Measurements from ENCODE around the gene RHD. TPM values are rescaled to one million over a fixed set of nuclear protein-coding genes. Genes with fewer than 3 reads are reported as not detected.

The RHD gene
- total and polyA plus RNA-seq, 10 of the 15 experiments (the other 5 are each of a cell fraction or from before 2014, with no cell fraction given), result 0.02 to 0.34 (median 0.18) TPM; not detected in 6

- TF ChIP-seq HSF1 (IDR thresholded peaks at IDR 0.05; ENCODE audit: low read depth, low read length), result no peak
- no peak; the same call in 1 of the 2 replicates for TF ChIP-seq TAF1 (IDR thresholded peaks at IDR 0.05; ENCODE audit: borderline replicate concordance, low read depth, low read length)
- peak; percentile 91 for TF ChIP-seq ELK1 (IDR thresholded peaks at IDR 0.05; ENCODE audit: low read depth, low read length)
- TF ChIP-seq ETV6 (conservative IDR thresholded peaks at IDR 0.05 in 1 of 2, IDR thresholded peaks at IDR 0.05 in 1 of 2; ENCODE audit: borderline replicate concordance in 1 of 2, low read depth in 1 of 2), result peak in 1 of 2 experiments; percentile 48; a peak in 1 of 4 replicates
- TF ChIP-seq CBX5 (IDR thresholded peaks at IDR 0.05; ENCODE audit: low read depth), result no peak
- peak; percentile 94 for TF ChIP-seq POLR2AphosphoS5 (IDR thresholded peaks at IDR 0.05; ENCODE audit: low read length)
- TF ChIP-seq SP1 (IDR thresholded peaks at IDR 0.05; ENCODE audit: low read depth, low read length), result peak; percentile 25
- no peak for TF ChIP-seq SUZ12 (IDR thresholded peaks at IDR 0.05; ENCODE audit: unreplicated experiment)
- no peak for TF ChIP-seq ZBTB33 (IDR thresholded peaks at IDR 0.05)
- peak; percentile 31 for TF ChIP-seq SMAD1 (IDR thresholded peaks at IDR 0.05; ENCODE audit: low read depth, partially characterized antibody)
- TF ChIP-seq TCF7 (IDR thresholded peaks at IDR 0.05; ENCODE audit: borderline replicate concordance), result no peak
- TF ChIP-seq RELB (IDR thresholded peaks at IDR 0.05; ENCODE audit: low read depth), result peak; percentile 91
- TF ChIP-seq RB1 (IDR thresholded peaks at IDR 0.05; ENCODE audit: borderline replicate concordance), result peak; percentile 73; the same call in 1 of the 2 replicates
- TF ChIP-seq POLR2AphosphoS2 (IDR thresholded peaks at IDR 0.05; ENCODE audit: low read depth, low read length), result peak; percentile 98
- no peak for TF ChIP-seq CEBPZ (IDR thresholded peaks at IDR 0.05; ENCODE audit: low read depth, low read length)
- TF ChIP-seq ZSCAN29 (IDR thresholded peaks at IDR 0.05), result no peak
- TF ChIP-seq BMI1 (IDR thresholded peaks at IDR 0.05; ENCODE audit: borderline replicate concordance), result peak; percentile 32; the same call in 1 of the 2 replicates
- TF ChIP-seq NR2F1 (conservative IDR thresholded peaks at IDR 0.05), result 0 out of 2 replicates have a peak, but pooled peaks have one; percentile 13
These were observed 32.4 kb upstream of the RHD start (continued) for GRCh38 chr1:25239681-25240541.
